HG03575 (cell line): ENCODE measurements around the gene ZNF214.
"Not testable (repeated sequence)": the region's sequence is repeated elsewhere in the genome, so short reads cannot be mapped to it uniquely, and the experiment has no call there.

Experiments used
- ATAC-seq: cut with Tn5 transposase; IDR thresholded peaks from one replicate; pipeline ENCODE4 v1.9.1; 2021; ENCODE audit not compliant: unreplicated experiment, insufficient number of reproducible peaks, low FRiP score; ENCODE audit errors: extremely low read depth

The ZNF214 gene

GRCh38 chr11:6992457-6993417 is 27.4 kb downstream of the ZNF214 start:
- ATAC-seq: no peak

- ATAC-seq: no peak
Observed at GRCh38 chr11:6992026-6992425, 28.1 kb downstream of the ZNF214 start.

- ATAC-seq: no peak
Observed at GRCh38 chr11:6991227-6991626, 28.9 kb downstream of the ZNF214 start.

- ATAC-seq: no peak
Observed at GRCh38 chr11:6988506-6988905, 31.6 kb downstream of the ZNF214 start.

GRCh38 chr11:6986487-6986886 is 33.7 kb downstream of the ZNF214 start:
- ATAC-seq: no peak

- ATAC-seq: no peak
Observed at GRCh38 chr11:6979365-6979764, 40.8 kb downstream of the ZNF214 start.

GRCh38 chr11:6969854-6970253 is 50.3 kb downstream of the ZNF214 start:
- not testable (repeated sequence) for ATAC-seq

GRCh38 chr11:6968816-6969215 is 51.3 kb downstream of the ZNF214 start:
- ATAC-seq: no peak

GRCh38 chr11:6962673-6963072 is 57.5 kb downstream of the ZNF214 start:
- no peak for ATAC-seq

- no peak for ATAC-seq
Observed at GRCh38 chr11:6962141-6962540, 58.0 kb downstream of the ZNF214 start.

- ATAC-seq: not testable (repeated sequence)
Observed at GRCh38 chr11:6954248-6954647, 65.9 kb downstream of the ZNF214 start.
